HG02623 (cell line): ENCODE results near the gene EPOP.

ENCODE experiments used
- ATAC-seq: cut with Tn5 transposase; IDR thresholded peaks from one replicate; pipeline ENCODE4 v1.9.1; 2021; ENCODE audit warnings: moderate library complexity; ENCODE audit not compliant: unreplicated experiment

The EPOP gene

GRCh38 chr17:38706505-38707216 lies 31.9 kb upstream of the EPOP start:
- ATAC-seq, result no peak

- ATAC-seq, result no peak
Measured at GRCh38 chr17:38705803-38706504, 31.2 kb upstream of the EPOP start.

DNA sequence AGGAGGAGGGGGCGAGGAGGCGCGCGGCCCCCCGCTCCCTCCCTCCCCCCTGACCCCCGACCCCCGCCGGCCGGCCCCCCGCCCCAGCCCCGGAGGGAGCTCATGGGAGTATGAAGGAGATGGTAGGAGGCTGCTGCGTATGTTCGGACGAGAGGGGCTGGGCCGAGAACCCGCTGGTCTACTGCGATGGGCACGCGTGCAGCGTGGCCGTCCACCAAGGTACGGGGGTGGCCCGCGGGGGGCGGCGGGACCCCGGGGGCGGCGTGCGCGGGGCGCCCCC lies 30.7 kb upstream of the EPOP start:
- no peak for ATAC-seq

DNA sequence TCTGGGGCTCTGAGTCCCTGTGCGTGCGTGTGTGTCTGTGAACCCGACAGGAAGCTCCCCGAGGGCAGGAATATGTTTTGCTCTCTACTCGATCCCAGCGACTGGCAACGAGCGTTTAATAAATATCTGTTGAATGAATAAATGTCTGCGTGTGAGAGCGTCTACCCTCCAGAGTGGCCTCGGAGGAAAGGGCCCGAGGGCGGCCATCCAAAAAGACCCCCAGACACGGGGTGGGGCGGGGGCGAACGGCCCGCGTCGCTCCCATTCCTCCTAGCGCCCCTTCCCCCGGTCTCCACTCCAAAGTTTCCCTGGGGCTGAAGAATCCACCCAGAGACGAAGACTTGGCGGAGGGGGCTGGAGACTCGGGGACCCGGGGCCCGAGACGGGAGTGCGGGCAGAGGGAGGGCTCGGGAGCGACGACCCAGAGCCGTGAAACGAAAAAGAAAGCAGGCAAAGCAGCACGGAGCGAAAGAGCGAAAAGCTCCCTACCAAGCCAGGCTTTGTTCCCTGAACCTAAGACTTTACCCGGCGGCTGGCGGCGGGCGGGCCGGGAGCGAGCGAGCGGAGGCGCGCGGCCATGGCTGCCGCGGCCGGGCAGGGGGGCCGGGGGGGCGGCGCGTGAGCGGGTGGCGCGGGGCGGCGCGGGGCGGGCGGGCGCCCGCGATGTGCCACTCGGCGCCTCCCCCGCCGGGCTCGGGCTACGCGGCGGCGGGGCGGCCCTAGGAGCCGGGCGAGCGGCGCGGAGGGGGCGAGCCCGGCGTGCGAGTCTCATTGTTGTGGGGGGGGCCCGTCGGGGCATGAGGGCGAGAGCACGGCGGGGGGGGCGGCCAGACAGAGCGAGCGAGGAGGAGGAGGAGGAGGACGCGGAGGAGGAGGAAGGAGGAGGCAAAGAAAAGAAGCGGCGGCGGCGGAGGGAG lies 30.1 kb upstream of the EPOP start, which contains the start of gene MLLT6:
MLLT6 (plus strand) TSS at position 668 of the 917 bp plus-strand sequence. CDS start 360 bp downstream, outside the sequence.
- no peak for ATAC-seq

DNA sequence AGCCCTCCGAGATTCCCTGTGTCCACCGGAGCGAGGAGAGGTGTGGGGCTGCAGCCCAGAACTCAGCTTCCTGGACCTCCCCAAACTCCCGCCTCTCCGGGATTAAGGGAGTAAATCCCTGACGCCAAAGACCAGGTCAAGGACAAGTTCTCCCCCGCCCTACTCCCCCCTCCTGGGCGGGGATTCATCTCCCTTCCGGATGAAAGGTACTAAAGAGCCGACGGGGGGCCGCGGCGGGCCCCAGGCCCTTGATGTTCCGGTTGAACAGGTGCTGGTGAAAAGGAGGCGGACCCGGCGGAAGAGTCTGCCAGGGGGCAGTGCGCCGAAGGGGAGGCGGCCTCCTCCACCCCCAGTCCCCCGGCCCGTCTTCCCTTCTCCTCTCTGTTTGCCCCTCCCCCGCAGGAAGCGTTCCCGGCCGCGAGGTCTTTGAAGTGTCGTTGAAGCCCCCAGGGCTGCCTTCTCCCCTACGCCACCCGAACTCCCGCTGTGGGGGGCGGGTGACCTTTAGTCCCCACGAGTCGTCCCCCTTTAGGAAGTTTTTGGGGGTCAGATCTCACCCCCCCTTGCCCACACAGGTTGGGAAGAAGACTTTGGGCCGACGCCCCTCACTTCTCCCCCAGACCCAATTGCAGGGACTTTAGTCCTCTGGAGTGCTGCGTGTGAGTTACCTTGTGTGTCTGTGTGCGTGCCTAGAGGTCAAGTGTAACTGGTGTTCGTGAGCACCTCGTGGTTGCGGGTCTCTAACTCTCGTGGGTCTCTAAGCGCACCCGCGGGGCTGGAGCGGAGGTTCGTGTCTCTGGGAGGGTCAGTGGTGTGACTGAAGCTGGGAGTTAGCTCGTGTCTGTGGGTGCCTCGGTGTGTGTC lies 29.2 kb upstream of the EPOP start:
- ATAC-seq, result no peak

- ATAC-seq, result no peak
Measured at GRCh38 chr17:38702916-38703741, 28.4 kb upstream of the EPOP start.

DNA sequence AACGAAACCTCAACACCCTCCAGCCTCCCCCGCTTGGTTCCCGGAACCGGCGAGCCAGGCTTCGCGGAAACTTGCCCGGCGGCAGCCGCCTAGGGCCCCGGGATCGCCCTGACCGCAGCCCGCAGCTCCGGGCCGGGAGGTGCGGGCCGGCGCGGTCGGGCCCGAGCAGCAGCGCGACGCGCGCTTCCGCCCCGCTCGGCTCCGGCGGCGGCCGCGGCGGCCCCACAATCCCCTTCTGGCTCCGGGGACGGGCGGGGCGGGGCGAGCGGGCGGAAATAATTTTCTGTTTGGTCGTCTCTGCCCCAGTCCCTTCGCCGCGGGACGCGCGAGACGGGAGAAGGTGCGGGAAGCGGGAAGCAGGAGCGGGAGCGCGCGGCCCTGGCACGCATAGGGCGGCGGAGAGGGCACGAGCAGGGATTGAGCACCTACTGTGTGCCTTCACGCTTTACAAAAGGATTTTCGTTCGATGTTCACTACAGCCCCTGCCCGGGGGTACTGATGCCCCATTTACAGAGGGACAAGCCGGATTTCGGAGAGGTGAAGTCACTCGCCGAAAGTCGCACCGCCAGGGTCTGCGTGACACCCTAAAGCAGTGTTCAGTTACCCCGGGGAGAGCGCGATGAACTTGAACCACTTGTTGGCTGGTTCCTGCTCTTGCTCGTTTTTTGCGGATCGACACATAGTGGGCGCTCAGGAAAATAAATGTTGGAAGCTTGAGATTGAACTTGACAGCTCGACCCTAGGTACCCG lies 27.6 kb upstream of the EPOP start:
- ATAC-seq, result peak; percentile 27

GRCh38 chr17:38701504-38702165 lies 26.9 kb upstream of the EPOP start:
- peak; percentile 21 for ATAC-seq

DNA sequence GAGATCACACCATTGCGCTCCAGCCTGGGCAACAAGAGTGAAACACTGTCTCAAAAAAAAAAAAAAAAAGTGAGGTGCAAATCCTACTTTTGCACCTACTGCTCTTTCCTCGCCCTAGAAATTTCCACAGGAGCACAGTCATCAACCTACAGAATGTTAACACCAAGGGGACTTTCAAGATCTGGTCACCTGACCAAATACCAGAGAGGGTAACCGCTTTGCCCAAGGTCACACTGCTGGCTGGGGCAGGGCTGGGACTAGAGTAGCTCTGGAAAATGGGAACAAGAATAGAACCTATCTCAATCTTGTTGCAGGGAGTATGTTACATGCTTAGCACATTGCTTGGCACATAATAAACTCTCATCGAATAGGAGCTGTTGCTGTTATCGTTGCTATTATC lies 24.0 kb upstream of the EPOP start:
- ATAC-seq, result no peak

- ATAC-seq, result no peak
Measured at GRCh38 chr17:38697061-38697820, 22.5 kb upstream of the EPOP start.

GRCh38 chr17:38693700-38694329 lies 19.1 kb upstream of the EPOP start:
- ATAC-seq, result no peak

GRCh38 chr17:38691154-38691553 lies 16.4 kb upstream of the EPOP start:
- no peak for ATAC-seq

GRCh38 chr17:38690386-38690785 lies 15.6 kb upstream of the EPOP start:
- no peak for ATAC-seq

DNA sequence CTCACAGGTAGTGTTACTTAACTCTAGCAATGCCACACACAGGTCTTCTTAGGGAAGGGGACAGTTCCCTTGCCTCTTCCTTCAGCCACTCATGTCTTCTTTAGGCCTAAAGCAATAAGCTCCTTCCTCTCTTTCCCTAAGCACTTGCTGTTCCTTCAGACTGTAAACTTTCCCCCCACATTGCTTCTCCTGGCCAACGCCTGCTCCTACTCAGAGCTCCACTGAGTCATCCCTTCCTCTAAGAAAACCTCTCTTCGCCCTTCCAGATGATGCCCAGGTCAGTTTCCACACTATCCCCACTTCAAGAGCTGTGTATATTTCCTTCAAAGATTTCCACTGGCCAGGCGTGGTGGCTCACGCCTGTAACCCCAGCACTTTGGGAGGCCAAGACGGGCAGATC lies 12.5 kb upstream of the EPOP start:
- ATAC-seq, result no peak

- ATAC-seq, result no peak
Measured at GRCh38 chr17:38685491-38685890, 10.7 kb upstream of the EPOP start.

DNA sequence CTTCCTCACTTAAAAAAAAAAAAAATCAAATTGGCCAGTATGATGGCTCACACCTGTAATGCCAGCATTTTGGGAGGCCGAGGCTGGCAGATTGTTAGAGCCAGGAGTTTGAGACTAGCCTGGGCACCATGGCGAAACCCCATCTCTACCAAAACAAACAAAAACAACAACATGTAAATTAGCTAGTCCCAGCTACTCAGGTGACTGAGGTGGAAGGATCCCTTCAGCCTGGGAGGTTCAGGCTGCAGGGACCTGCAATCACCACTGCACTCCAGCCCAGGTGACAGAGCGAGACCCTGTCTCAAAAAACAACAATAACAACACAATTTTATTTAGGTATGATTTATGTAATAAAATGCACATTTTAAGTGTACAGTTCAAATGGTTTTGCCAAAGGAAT lies 6.3 kb upstream of the EPOP start:
- no peak for ATAC-seq

DNA sequence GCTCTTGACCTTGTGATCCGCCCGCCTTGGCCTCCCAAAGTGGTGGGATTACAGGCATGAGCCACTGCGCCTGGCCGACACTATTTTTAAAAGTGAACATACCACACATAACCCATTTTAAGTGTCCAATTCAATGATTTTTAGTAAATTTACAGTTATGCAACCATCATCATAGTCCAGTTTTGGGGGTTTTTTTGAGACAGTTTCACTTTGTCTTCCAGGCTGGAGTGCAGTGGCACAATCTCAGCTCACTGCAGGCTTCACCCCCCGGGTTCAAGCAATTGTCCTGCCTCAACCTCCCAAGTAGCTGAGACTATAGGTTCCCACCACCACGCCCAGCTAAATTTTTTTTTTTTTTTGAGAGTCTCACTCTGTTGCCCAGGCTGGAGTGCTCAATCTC lies 3.1 kb upstream of the EPOP start:
- ATAC-seq, result no peak
